Activated T-cell treated with anti-CD3 and anti-CD28 coated beads for 4 hours (primary cell): ENCODE results near the gene IL25.
"Not testable (repeated sequence)": the region's sequence is repeated elsewhere in the genome, so short reads cannot be mapped to it uniquely, and the experiment has no call there.

ENCODE experiments used
- DNase-seq: peaks from one replicate; pipeline ENCODE4 v3.0.0-alpha.2; 2020

Gene IL25

DNA sequence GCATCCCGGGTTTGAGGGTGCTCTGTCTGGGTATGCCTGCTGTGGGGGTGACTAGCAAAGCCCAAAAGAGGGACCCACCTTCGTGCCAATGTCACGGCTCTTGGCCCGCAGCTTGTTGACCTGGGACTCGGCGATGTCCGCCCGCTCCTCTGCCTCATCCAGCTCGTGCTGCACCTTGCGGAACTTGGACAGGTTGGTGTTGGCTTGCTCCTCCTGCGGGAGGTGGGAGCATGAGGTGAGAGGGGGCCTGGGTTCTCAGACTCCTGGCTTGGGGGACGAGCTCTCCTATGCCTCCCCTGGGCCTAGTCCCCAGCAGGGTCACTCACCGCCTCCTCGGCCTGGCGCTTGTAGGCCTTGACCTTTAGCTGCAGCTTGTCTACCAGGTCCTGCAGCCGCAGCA lies 41.1 kb downstream of the IL25 start:
- no peak for DNase-seq

DNA sequence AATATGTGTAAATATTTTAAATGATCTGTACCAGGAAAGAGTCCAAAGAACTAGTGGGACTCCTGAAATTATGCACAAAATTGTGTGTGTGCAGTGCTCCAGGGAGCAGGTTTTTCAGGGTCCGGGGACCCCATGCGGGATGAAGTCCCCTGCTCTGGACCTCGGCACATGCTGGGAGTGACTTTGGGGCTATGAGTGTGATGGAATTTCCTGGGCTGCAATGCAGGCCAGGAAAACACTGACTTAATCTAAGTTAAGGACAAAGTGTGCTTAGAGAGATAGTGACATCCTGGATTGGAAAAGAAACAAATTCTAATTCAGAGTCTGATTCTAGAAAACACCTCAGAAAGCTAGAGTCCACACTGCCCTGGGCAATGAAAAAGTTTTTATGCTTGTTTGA lies 41.6 kb downstream of the IL25 start:
- DNase-seq = no peak

DNA sequence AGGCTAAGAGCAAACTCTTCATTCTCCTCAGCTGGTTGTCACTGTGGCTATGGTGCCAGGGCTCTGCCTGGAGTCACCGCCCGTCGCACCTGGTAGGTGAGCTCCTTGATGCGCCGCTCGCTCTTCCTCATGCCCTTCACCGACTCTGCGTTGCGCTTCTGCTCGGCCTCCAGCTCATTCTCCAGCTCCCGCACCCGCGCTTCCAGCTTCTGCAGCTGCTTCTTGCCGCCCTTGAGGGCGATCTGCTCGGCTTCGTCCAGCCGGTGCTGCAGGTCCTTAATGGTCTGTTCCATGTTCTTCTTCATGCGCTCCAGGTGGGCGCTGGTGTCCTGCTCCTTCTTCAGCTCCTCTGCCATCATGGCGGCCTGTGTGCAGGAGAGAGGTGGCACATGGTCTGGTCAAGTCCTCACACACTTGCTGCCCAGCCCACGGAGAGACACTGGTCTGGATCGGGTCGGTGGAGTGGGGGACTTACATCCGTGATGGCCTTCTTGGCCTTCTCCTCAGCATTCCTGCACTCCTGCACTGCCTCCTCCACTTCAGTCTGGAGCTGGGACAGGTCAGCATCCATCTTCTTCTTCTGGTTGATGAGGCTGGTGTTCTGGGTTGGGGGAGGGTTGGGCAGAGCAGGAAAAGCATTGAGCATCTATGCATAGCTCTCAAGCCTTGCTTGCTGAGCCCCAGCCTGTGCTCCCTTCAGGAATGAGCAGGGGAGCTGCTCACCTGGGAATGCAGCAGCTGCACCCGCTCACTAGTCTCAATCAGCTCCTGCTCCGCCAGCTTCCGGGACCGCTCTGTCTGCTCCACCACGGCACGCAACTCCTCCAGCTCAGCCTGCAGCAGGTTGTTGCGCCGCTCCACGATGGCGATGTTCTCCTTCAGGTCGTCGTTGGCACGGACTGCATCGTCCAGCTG lies 42.6 kb downstream of the IL25 start:
- no peak for DNase-seq

DNA sequence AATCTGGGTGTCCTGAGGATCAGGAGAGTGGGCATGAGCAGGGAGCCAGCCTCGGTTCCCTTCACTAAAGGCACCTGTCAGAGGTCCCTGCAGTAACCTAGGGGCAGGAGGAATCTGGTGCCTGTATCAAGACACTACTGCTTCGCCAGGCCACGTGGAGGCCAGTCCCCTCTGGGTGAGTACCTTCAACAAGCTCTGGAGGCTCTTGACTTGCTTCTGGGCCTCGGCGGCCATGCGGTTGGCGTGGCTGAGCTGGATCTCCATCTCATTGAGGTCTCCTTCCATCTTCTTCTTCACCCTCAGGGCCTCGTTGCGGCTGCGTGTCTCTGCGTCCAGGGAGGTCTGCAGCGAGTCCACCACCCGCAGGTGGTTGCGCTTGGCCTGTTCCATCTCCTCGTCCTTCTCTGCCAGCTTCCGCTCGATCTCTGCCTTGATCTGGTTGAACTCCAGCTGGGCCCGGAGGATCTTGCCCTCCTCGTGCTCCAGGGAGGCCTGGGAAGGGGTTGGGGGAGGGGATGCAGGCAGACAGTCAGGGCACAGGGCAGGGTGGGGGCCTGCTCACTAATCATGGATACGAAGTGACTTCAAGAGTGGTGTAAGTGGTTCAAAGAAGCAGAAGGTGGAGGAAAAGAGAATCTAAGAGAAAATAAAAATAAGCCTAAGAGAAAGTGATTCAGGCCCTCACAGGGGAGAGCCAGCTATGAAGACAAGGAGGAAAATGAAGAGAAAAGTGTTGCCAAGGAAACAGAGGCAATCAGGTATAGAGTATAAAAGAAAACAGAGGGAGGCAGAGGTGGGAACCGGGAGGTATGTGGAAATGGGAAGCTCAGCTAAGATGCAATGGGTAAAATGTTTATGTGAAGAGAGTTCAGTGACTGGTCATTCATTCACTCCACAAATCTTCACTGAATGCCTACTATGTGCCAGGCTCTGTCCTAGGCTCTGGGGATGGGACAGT lies 43.5 kb downstream of the IL25 start:
- no peak for DNase-seq

DNA sequence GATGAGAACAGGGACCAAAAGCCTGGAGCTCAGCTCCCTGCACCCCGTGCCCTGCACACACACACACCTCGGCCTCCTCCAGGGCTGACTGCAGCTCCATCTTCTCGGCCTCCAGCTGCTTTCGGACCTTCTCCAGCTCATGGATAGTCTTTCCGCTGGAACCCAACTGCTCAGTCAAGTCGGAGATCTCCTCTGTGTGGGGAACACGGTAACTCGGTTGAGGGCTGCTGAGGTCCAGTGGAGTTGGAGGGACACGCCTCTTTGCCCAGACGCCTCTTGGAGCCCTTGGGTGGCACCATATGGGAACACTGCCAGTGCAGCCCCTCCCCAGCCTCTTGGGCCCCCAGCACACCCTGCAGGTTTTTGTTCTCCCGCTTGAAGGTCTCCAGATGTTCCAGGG lies 44.2 kb downstream of the IL25 start:
- DNase-seq = no peak

DNA sequence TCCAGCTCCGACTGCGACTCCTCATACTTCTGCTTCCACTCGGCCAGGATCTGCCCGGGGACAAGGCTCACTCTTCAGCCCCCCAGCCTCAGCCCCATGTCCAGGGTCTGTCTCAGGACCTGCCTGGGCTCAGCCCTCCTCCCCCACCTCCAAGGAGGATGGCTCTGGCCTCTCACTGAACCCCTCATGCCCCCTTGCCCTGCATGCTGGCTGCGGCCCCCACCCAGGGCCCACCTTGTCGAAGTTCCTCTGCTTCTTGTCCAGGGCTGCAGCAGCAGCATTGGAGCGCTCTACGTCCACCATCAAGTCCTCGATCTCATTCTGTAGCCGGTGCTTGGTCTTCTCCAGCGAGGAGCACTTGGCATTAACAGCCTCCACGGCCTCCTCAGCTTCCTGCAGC lies 44.7 kb downstream of the IL25 start:
- not testable (repeated sequence) for DNase-seq

DNA sequence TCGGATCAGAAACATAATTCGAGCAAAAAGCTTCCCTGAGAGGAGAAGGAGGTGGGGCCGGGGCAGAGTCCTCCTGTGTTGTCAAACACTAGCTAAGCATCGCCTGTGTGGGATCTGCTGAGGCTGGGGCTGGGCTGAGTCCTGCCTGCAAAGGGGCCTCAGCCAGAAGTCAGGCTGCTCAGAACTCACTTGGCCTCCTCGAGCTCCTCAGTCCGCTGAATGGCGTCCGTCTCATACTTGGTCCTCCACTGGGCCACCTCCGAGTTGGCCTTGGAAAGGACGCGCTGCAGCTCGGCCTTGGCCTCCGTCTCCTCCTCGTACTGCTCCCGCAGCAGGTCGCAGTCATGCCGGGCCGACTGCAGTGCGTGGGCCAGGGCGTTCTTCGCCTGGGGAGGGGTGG lies 45.4 kb downstream of the IL25 start:
- no peak for DNase-seq

DNA sequence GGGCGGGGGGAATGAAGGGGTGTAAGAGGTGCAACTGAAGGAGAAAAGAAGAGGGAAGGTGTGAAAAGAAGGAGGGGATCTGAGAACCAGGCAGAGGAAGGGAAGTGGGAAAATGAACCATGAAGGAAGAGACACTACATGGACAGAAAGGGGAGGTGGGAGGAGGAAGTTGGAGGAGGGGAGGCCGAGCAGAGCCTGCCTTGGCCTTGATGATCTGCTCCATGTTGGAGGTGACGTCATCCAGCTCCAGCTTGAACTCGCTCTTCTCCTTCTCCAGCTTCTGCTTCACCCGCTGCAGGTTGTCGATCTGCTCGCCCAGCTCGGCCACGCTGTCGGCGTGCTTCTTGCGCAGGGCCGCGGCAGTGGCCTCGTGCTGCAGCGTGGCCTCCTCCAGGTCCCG lies 47.0 kb downstream of the IL25 start:
- DNase-seq = not testable (repeated sequence)

DNA sequence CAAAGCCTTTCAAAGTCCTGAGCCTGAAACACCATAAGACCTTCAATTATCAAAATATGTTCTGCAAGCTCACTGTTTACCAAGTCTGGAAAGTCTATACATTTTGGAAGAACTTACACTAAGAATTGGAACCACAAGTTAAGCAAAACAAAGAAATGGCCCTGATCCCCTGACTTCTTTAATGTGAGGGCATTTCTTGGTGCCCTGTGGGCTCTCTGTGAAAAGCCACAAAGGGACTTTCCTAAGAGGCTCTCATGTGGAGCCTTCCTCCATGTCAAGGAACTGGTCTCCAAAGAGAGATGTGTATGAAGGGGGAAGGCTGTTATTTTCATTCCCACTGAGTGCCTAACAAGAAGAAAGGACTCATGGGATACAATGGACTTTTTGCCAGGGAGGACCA lies 49.0 kb downstream of the IL25 start:
- DNase-seq = no peak

DNA sequence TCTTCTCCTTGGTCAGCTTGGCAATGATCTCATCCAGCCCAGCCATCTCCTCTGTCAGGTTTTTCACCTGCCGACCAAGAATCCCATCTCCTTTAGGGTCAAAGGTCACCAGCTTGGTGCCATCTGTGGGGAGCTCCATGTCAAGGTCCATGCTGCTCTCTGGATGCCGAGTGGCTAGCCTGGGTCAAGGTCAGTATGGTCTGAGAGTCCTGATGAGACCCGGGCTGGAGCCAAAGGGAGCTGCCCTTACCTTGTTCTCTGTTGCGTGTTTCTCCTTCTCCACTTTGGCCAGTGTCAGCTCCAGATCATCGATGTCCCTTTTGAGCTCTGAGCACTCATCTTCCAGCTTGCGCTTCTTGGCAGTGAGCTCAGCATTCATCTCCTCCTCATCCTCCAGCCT lies 51.0 kb downstream of the IL25 start:
- no peak for DNase-seq

DNA sequence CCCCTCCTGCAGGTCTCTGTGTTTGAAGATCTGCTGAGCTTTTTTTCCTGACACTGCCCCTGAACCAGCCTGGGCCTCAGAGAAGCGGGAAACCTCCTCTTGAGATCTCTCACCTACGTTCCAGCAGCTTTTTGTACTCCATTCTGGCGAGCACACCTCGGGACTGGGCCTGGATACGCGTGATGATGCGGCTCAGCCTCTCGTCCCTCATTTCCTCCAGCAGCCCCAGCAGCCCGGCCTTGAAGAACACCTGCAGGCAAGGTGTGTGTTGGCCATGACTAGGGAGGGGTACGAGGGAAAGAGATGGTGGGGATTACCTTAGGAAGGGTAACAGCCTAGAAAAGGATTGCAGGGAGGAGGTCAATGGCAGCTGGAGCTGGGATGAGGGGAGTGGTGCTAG lies 52.6 kb downstream of the IL25 start:
- no peak for DNase-seq

DNA sequence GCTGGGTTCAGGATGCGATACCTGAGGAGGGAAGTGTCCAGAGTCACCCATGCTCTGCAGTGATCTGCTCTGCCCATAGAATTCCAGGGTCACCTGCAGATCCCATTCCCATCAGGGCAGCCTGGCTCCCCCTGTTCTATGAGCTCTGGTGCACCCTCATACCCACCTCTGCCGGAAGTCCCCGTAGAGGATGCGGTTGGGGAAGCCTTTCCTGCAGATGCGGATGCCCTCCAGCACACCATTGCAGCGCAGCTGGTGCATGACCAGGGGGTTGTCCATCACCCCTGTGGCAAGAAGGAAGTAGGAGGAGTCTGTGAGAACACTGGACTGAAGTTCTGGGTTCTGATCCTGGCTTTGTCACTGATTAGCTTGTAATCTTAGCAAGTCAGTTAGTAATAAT lies 53.2 kb downstream of the IL25 start:
- DNase-seq = not testable (repeated sequence)
